H9 (cell line): ENCODE data around the gene ABCA7. TPM values are rescaled to one million over a fixed set of nuclear protein-coding genes. Genes with fewer than 3 reads are reported as not detected.

ENCODE experiments used
- DNase-seq: peaks from one replicate; pipeline ENCODE4 v3.0.0-alpha.2; 2017
- H2AFZ ChIP-seq: one replicate; pipeline ENCODE4 v1.6.1; 2013; ENCODE audit warnings: mild to moderate bottlenecking, low read length, control low read depth, moderate library complexity
- H2AK5ac ChIP-seq: 2 replicates; pipeline ENCODE4 v1.6.1; 2013; ENCODE audit warnings: low read length, control low read depth, mixed read lengths; ENCODE audit not compliant: insufficient read length
- H2BK120ac ChIP-seq: one replicate; pipeline ENCODE4 v1.6.1; 2013; ENCODE audit warnings: low read depth, mild to moderate bottlenecking, low read length, control low read depth, inconsistent platforms; ENCODE audit not compliant: poor library complexity, severe bottlenecking
- H2BK12ac ChIP-seq: 2 replicates; pipeline ENCODE4 v1.6.1; 2013; ENCODE audit warnings: low read length, control low read depth, mixed read lengths, low read depth; ENCODE audit not compliant: insufficient read length
- H2BK15ac ChIP-seq: 2 replicates; pipeline ENCODE4 v1.6.1; 2013; ENCODE audit warnings: low read depth, low read length, control low read depth
- H2BK20ac ChIP-seq: one replicate; pipeline ENCODE4 v1.6.1; 2013; ENCODE audit warnings: low read depth, mild to moderate bottlenecking, low read length, control low read depth, inconsistent platforms; ENCODE audit not compliant: poor library complexity, severe bottlenecking
- H2BK5ac ChIP-seq: 2 replicates; pipeline ENCODE4 v1.6.1; 2013; ENCODE audit warnings: low read length, control low read depth, mixed read lengths; ENCODE audit not compliant: insufficient read length
- H3K14ac ChIP-seq: 2 replicates; pipeline ENCODE4 v1.6.1; 2013; ENCODE audit warnings: low read length, control low read depth; ENCODE audit not compliant: insufficient read depth
- H3K18ac ChIP-seq: 2 replicates; pipeline ENCODE4 v1.6.1; 2013; ENCODE audit warnings: low read depth, mild to moderate bottlenecking, mixed read lengths, low read length, control low read depth; ENCODE audit not compliant: insufficient read length
- H3K23ac ChIP-seq: 2 replicates; pipeline ENCODE4 v1.6.1; 2013; ENCODE audit warnings: low read length, control low read depth, mixed read lengths, low read depth; ENCODE audit not compliant: insufficient read length
- H3K23me2 ChIP-seq: 2 replicates; pipeline ENCODE4 v1.6.1; 2013; ENCODE audit warnings: low read depth, mild to moderate bottlenecking, mixed read lengths, low read length, control low read depth; ENCODE audit not compliant: insufficient read length, poor library complexity, severe bottlenecking
- H3K27ac ChIP-seq: 2 replicates; pipeline ENCODE4 v1.5.1; 2013; ENCODE audit warnings: low read length, control low read depth, mixed read lengths, low read depth; ENCODE audit not compliant: insufficient read length
- H3K27me3 ChIP-seq: 2 replicates; pipeline ENCODE4 v1.6.1; 2013; ENCODE audit warnings: low read length, control low read depth, inconsistent platforms; ENCODE audit not compliant: insufficient read depth
- H3K4ac ChIP-seq: 2 replicates; pipeline ENCODE4 v1.6.1; 2013; ENCODE audit warnings: low read depth, mild to moderate bottlenecking, control low read depth, inconsistent platforms, low read length, moderate library complexity
- H3K4me1 ChIP-seq: 2 replicates; pipeline ENCODE4 v1.6.1; 2013; ENCODE audit warnings: low read length, control low read depth, inconsistent platforms; ENCODE audit not compliant: insufficient read depth
- H3K4me2 ChIP-seq: 2 replicates; pipeline ENCODE4 v1.6.1; 2013; ENCODE audit warnings: low read length, control low read depth, mixed read lengths; ENCODE audit not compliant: insufficient read length, insufficient read depth
- H3K56ac ChIP-seq: 2 replicates; pipeline ENCODE4 v1.6.1; 2013; ENCODE audit warnings: low read depth, mild to moderate bottlenecking, mixed read lengths, low read length, control low read depth; ENCODE audit not compliant: insufficient read length
- H3K79me1 ChIP-seq: 2 replicates; pipeline ENCODE4 v1.6.1; 2013; ENCODE audit warnings: low read depth, mild to moderate bottlenecking, moderate library complexity, low read length, control low read depth, inconsistent platforms; ENCODE audit not compliant: insufficient read depth, poor library complexity, severe bottlenecking
- H3K79me2 ChIP-seq: 2 replicates; pipeline ENCODE4 v1.6.1; 2013; ENCODE audit warnings: low read length, control low read depth, inconsistent platforms; ENCODE audit not compliant: insufficient read depth
- H3K9ac ChIP-seq: 2 replicates; pipeline ENCODE4 v1.6.1; 2013; ENCODE audit warnings: low read length, control low read depth, mixed read lengths; ENCODE audit not compliant: insufficient read length; ENCODE audit errors: extremely low read depth
- H3K9me3 ChIP-seq: one replicate; pipeline ENCODE4 v1.6.1; 2013; ENCODE audit warnings: low read depth, low read length, inconsistent platforms; ENCODE audit not compliant: control insufficient read depth
- H3T11ph ChIP-seq: one replicate; pipeline ENCODE4 v1.6.1; 2013; ENCODE audit warnings: mild to moderate bottlenecking, low read length, control low read depth, inconsistent platforms
- H4K20me1 ChIP-seq: one replicate; pipeline ENCODE4 v1.6.1; 2013; ENCODE audit not compliant: control insufficient read depth, insufficient read length, insufficient read depth
- H4K5ac ChIP-seq: 2 replicates; pipeline ENCODE4 v1.6.1; 2013; ENCODE audit warnings: low read depth, mild to moderate bottlenecking, mixed read lengths, low read length, control low read depth; ENCODE audit not compliant: insufficient read length
- H4K8ac ChIP-seq: replicated peaks from 2 replicates; pipeline ENCODE4 v1.6.1; 2013; ENCODE audit warnings: low read length, control low read depth, mixed read lengths, low read depth; ENCODE audit not compliant: insufficient read length
- H4K91ac ChIP-seq: 2 replicates; pipeline ENCODE4 v1.6.1; 2013; ENCODE audit warnings: low read depth, mild to moderate bottlenecking, moderate library complexity, mixed read lengths, low read length, control low read depth; ENCODE audit not compliant: insufficient read length
- H3K27ac Mint-ChIP-seq, 3 experiments: 2 replicates in 2 of 3; 3 replicates in 1 of 3; pipeline ENCODE4 v1.8.0; 2020 to 2021; ENCODE audit warnings: mixed read lengths in 3 of 3, mild to moderate bottlenecking in 1 of 3, moderate library complexity in 1 of 3
- H3K27me3 Mint-ChIP-seq: 2 replicates; pipeline ENCODE4 v1.8.0; 2021; ENCODE audit warnings: low read depth, mild to moderate bottlenecking, moderate library complexity, mixed read lengths
- H3K36me3 Mint-ChIP-seq, 3 experiments: 2 replicates in 2 of 3; 3 replicates in 1 of 3; pipeline ENCODE4 v1.8.0; 2020 to 2021; ENCODE audit warnings: low read depth in 3 of 3, mixed read lengths in 3 of 3; ENCODE audit not compliant: insufficient read depth in 1 of 3
- H3K4me1 Mint-ChIP-seq, 2 experiments: 2 replicates each; pipeline ENCODE4 v1.8.0; 2020; ENCODE audit warnings: mixed read lengths in 2 of 2
- H3K4me3 Mint-ChIP-seq, 2 experiments: 2 replicates in 1 of 2; 3 replicates in 1 of 2; pipeline ENCODE4 v1.8.0; 2020 to 2021; ENCODE audit warnings: mild to moderate bottlenecking in 2 of 2, mixed read lengths in 2 of 2, moderate library complexity in 1 of 2
- H3K9me3 Mint-ChIP-seq, 2 experiments: 2 replicates in 1 of 2; 3 replicates in 1 of 2; pipeline ENCODE4 v1.8.0; 2020; ENCODE audit warnings: mild to moderate bottlenecking in 2 of 2, mixed read lengths in 2 of 2, moderate library complexity in 1 of 2
- WGBS: extraction: QIAGEN DNeasy Blood & Tissue Kit; methylation state at CpG from one replicate; pipeline ENCODE4 v1.1.7; 2013; ENCODE audit warnings: missing lambda C conversion rate, low lambda C conversion rate, mixed read lengths; ENCODE audit not compliant: insufficient read length; ENCODE audit errors: extremely low coverage; 5-methylcytosine and 5-hydroxymethylcytosine counted together
- total RNA-seq: library from RNA; stranded (reverse); gene quantifications from 2 replicates; pipeline ENCODE4 v1.2.1, GENCODE V29; 2021
- TF ChIP-seq, protein P1 (sequence below): fragments of 200-600 bp; sonication (generic); conservative IDR thresholded peaks from 3 replicates; pipeline ENCODE4 v1.8.0; 2021; ENCODE audit warnings: antibody characterized with exemption, mild to moderate bottlenecking

Gene ABCA7
- total RNA-seq, 1 experiment from 2014 or later = 34.6 TPM

DNA sequence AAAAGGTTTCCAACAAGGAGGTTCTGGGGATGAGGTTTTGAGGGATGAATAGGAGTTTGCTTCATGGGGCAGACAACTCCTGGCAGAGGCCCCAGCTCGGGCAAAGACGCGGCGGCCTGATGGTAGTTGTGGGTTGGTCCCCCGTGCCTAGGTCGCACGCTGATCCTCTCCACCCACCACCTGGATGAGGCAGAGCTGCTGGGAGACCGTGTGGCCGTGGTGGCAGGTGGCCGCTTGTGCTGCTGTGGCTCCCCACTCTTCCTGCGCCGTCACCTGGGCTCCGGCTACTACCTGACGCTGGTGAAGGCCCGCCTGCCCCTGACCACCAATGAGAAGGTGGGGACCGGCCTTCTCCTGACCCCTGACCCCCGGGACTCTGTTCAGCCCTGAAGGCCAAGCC is 11.9 kb downstream of the ABCA7 start:
- H3K4ac ChIP-seq = no peak overlapping the region
- no peaks in the 10 kb centered on the region for H3K23me2 ChIP-seq
- H4K20me1 ChIP-seq = no peaks in the 10 kb centered on the region
- H3K27ac ChIP-seq = no peak overlapping the region
- peaks cover 2 to 11% (median 9%) of the 10 kb centered on the region in 3 experiments; a peak in 4 of 7 replicates for H3K36me3 Mint-ChIP-seq
- H3K4me1 Mint-ChIP-seq = peaks cover 2 to 15% of the 10 kb centered on the region in 2 experiments; a peak in 3 of 4 replicates
- H2BK20ac ChIP-seq = no peak overlapping the region
- no peak overlapping the region for H4K8ac ChIP-seq
- H2BK15ac ChIP-seq = no peak overlapping the region
- H3K9me3 Mint-ChIP-seq = no peaks in the 10 kb centered on the region
- H3K9ac ChIP-seq = no peak overlapping the region
- H3K4me1 ChIP-seq = no peaks in the 10 kb centered on the region
- H3K9me3 ChIP-seq = peaks cover 2% of the 10 kb centered on the region
- no peaks in the 10 kb centered on the region for H3K79me1 ChIP-seq
- no peak overlapping the region for H2AK5ac ChIP-seq
- no peak overlapping the region for H3K14ac ChIP-seq
- H2AFZ ChIP-seq = no peak overlapping the region
- H3T11ph ChIP-seq = no peak overlapping the region
- H3K23ac ChIP-seq = no peak overlapping the region
- no peak overlapping the region for H4K91ac ChIP-seq
- no peaks in the 10 kb centered on the region for H3K27me3 ChIP-seq
- no peak overlapping the region for H4K5ac ChIP-seq
- TF ChIP-seq, protein P1, sequence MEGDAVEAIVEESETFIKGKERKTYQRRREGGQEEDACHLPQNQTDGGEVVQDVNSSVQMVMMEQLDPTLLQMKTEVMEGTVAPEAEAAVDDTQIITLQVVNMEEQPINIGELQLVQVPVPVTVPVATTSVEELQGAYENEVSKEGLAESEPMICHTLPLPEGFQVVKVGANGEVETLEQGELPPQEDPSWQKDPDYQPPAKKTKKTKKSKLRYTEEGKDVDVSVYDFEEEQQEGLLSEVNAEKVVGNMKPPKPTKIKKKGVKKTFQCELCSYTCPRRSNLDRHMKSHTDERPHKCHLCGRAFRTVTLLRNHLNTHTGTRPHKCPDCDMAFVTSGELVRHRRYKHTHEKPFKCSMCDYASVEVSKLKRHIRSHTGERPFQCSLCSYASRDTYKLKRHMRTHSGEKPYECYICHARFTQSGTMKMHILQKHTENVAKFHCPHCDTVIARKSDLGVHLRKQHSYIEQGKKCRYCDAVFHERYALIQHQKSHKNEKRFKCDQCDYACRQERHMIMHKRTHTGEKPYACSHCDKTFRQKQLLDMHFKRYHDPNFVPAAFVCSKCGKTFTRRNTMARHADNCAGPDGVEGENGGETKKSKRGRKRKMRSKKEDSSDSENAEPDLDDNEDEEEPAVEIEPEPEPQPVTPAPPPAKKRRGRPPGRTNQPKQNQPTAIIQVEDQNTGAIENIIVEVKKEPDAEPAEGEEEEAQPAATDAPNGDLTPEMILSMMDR = no peak
- DNase-seq = peak; percentile 27
- H3K4me2 ChIP-seq = no peak overlapping the region
- no CpG with 5 or more reads among the region's 17 CpGs for WGBS
- no peak overlapping the region for H2BK5ac ChIP-seq
- no peak overlapping the region for H3K56ac ChIP-seq
- no peak overlapping the region for H2BK120ac ChIP-seq
- H3K18ac ChIP-seq = no peak overlapping the region
- H3K27ac Mint-ChIP-seq = peak overlapping the region in 1 of 3 experiments; percentile 86; a peak in 1 of 7 replicates
- no peaks in the 10 kb centered on the region for H3K79me2 ChIP-seq
- no peaks in the 10 kb centered on the region; the same call in 1 of the 2 replicates for H3K27me3 Mint-ChIP-seq
- no peak overlapping the region for H2BK12ac ChIP-seq
- H3K4me3 Mint-ChIP-seq = no peak overlapping the region
